Midbrain (tissue), 1 donor: ENCODE measurements around the gene HTR4.
"Not testable (repeated sequence)": the region's sequence is repeated elsewhere in the genome, so short reads cannot be mapped to it uniquely, and the experiment has no call there.

ENCODE experiments used
- DNase-seq: peaks from one replicate; lab custom pipeline; 2025; lab: John Stamatoyannopoulos, UW

Gene HTR4

DNA sequence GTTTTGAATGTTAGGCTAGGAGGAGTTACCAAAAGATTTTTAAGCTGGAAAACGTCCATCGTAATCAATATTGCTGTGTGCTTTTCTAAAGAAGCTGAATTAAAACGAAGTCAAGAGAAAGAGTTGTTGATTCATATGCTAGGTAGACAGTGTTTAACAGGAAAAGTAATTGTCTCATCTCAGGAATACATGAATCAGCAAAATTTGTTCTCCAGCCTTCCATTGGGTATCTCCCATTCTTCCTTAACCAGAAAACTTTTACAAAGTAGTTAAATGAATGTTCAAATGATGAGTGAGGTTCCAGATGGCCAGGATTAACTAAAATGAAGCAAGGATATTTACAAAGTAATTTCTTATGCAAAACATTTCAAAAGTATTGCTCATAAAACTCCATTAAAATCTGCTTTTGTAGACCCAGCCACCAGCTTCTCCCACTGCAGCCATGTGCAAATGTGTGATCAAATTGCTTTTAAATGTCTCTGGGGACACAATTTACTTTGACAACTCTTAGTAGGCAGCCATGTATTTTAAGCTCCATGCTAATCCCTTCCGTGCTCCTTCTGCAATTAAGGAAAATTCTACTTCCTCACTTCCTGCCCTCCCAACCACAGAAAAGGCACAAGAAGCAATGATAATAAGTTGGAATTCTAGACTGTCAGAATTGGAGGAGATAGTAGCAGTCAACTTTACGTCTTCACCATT, 121.2 kb downstream of the HTR4 start:
- no peak for DNase-seq

DNA sequence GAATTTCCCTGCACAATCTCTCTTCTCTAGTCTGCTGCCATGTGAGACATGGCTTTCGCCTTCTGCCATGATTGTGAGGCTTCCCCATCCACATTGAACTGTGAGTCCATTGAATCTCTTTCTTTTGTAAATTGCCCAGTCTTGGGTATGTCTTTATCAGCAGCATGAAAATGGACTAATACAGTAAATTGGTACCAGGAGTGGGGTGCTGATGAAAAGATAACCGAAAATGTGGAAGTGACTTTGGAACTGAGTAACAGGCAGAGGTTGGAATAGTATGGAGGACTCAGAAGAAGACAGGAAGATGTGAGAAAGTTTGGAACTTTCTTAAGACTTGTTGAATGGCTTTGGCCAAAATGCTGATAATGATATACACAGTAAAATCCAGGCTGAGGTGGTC, 124.9 kb downstream of the HTR4 start:
- DNase-seq, result not testable (repeated sequence)

DNA sequence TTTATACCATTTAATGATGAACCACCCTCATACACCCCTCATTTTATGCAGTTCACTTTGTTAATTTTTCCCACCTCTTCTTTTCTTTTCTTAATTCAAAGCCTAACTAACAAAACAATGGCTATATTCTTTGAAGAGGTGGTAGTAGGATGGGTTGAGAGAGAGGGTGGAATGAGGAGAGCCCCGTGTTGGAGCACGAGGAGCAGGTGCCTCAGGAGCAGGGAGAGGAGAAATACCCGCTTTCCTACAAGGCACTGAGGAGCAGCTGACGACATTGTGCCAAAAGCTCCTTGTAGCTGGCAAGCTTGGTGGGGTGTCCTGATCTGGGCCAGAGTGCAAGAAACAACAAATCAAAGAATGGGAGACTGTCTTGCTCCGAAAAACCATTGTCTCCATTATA, 129.6 kb downstream of the HTR4 start:
- DNase-seq, result no peak

DNA sequence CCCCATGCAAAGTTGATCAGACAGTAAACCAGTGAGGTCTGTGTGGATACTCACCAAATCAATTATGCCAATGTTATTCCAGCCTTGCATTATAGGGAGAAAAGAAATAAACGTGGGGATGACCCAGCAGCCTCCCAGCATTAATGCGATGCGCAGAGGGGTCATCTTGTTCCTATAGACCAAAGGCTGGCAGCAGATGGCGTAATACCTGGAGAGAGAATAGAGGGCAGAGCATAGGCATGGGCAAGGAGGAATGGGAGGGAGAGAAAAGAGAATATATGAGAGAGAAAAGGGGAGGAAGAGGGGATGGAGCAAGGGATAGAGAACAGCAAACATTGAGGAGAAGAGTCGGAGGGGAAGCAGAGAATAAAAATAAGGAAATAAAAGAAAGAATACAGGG, 131.2 kb downstream of the HTR4 start:
- DNase-seq, result no peak

DNA sequence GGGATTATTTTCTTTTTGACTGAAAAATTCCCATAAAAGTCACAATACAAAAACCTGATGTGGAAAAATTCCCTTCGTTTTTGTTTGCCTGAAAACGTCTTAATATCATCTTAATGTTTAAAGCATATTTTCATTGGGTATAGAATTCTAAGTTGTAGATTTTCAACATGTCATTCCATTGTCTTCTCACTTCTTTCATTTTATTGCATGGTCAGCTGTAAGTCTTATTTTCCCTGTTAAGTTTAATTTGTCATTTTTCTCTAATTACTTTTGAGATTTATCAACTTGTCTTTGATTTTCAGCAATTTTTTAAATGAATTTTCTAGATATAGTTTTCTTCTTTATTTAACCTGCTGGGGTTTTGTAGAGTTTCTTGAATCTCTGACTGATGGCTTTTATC, 138.9 kb downstream of the HTR4 start:
- no peak for DNase-seq

DNA sequence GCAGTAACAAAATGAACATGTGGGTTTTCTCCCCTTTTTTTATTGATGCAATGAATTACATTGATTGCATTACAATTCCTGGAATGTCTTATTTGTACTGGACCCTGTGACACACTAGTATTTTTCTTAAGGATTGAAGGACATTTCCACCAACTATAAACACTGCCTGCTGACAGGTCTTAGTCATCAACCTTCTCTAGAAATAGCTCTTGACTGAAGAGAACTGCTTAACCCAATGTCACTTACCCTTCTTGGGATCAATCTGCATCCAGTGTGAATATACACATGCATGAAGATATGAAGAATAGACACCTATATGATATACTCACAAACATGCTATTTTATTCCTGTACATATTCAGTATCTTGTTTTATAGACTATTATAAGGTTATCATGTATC, 140.0 kb downstream of the HTR4 start:
- no peak for DNase-seq

DNA sequence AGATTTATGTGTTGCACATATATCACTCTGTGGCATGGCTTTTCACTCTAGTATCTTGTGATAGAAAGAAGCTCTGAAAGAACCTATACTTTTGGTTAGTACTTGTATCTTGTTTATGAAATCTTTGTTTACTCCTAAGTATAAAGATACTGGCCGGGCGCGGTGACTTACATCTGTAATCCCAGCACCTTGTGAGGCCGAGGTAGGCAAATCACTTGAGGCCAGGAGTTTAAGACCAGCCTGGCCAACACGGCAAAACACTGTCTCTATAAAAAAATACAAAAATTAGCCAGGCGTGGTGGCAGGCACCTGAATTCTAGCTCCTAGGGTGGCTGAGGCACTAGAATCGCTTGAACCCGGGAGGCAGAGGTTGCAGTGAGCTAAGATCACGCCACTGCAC, 141.8 kb downstream of the HTR4 start:
- no peak for DNase-seq

DNA sequence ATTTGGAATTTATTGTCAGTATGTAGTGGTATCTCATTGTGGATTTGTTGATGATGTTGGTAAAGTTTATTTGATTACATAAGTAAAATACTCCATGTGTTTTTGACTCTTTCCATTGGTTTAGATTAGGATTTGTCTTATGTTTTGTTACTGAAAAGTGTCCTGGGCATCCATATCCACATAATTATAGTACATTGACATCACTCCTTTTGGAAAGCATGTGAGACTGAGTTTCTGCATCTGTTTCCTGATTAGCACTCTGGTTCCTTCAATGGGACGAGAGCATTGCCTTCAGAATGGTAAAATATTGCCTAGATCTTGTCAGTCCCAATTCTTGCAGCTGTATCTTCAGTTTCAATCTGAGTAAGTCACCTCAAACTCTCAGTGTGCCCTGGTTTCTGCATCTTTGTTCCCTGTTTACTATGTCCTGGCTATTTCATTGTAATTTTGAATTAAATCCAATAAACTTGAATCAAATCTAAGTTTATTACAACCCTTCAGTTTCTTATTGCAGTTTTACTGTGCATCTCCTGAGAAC, 142.4 kb downstream of the HTR4 start:
- DNase-seq, result no peak

DNA sequence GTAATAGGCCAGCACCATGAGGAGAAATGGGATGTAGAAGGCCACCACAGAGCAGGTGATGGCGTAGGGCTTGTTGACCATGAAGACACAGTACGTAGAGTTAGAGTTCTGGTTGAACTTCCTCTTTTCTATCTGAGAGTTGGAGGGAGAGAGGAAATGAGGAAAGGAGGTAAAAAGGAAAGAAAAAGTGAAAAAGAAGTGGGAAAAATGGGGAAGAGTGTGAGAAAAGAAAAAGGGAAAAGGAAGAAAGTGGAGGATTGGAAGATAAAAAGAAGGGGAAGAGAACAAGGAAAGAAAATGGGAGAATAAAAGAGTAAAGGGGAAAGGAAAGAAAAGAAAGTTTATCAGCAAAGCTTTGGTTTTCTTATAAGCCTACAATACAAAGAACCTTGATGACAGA, 144.4 kb downstream of the HTR4 start:
- DNase-seq, result no peak

DNA sequence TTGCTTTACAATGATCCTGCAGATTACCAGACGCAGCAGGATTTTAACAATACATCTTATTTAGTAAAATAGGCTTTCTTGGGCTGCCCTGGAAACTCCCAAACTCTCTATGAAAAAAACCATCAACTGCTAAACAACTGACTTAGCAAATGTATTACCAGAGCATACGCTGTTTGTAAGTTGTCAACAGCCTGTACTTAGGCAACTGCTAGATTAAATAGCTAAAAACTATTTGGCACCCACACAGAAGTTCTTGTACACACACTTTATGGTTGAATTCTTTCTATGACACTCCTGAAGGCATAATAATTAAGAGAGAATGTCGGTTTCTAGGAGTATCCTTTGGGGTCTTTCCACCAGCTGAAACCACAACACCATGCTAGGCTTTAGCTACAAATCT, 146.7 kb downstream of the HTR4 start:
- no peak for DNase-seq

DNA sequence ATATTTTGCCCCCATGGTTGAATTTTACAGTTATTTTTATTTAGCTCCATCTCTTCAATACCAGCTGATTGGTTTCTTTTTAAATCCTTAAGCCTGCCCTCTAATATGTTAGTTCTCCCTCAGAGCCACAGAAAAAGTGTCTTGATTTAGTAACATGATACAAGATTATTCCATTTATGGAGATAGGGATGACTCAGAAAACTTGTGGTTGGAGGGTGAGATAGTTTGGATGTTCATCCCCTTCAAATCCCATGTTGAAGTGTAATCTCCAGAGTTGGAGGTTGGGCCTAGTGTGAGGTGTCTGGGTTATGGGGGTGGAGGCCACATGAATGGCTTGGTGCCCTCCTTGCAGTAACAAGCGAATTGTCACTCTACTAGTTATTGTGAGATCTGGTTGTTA, 154.9 kb downstream of the HTR4 start:
- no peak for DNase-seq

DNA sequence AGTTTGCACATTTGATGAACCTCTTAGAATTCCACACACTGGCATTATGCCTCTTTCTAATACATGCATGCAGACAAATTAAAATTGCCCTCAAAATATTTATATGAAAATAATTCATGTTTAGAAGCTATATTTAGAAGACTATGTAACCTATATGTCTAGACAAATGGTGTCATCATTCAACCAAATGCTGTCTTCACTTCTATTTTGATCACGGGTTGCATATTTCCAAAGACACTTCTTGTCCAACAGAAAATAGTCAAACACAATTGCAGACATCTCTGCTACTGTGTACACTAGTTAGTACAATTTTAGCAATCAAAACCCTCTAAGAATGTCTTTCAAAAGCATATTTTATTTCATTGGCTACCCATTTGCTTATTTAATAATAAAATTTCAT, 156.6 kb downstream of the HTR4 start:
- no peak for DNase-seq

DNA sequence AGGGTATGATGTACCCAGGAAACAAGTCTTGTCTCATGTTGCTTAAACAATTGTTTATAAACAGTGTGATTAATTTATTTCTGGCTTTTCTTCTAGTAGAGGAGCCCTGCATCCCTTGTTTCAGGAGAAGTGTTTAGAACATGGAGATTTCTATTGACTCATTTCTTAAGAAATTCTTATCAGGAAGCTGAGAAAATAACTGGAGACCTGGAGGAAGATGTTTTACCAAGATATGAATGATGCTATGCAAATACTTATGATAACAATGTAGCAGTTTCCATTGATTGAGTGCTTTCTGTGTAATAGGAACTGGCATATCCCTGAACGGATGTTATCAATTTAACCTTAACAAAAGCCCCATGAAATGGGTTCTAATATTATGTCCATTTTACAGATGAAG, 162.0 kb downstream of the HTR4 start:
- no peak for DNase-seq

DNA sequence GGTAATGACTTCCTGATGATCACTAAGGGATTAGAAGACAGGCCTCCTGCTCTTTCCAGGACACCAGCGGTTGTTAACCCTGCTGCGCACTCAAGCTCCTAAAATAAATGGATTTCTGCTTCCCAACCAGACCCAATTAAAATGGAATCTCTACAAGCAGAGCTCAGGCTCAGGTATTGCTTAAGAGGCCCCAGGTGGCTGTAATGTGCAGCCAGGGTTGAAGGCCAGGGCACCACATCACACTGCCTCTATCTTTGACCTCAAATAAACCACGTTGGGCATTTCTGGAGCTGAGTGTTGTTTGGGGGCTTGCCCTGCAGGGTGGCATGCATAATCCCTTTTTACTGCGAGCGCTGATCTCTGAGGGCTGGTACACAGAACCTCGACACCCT, 162.5 kb downstream of the HTR4 start:
- DNase-seq, result no peak

DNA sequence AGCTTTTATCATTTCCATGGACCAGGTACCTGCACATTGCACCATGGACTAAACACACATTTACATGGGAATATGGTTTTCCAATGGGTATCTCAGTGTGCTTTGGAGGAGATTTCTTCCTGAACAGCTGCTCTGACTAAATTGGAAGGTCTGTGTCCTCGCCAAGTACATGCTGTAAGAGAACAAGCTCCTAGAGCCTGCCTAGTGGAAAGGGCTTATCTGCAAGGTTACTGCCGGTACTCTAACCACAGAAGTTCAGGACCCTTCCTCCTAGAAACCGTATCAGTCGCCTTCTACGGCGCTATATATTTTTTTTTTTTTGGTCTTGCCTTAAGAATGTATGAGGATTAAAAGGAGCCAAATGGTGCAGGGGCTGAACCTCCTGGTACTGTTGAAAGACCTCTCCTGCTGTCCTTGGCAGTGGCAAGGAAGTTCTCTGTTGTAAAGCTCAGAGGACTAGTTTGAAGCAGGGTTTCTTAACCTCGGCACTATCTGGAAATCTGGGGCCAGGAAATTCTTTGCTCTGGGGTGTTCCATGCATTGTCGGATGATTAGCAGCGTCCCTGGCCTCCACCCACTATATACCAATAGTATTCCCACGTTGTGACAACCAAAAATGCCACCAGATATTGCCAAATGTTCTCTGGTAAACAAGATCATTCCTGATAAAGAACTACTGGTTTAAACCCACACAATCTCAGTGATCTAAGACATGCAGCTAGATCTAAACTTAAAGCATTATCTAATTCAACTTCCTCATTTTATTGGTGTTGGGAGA, 163.1 kb downstream of the HTR4 start:
- DNase-seq, result no peak

DNA sequence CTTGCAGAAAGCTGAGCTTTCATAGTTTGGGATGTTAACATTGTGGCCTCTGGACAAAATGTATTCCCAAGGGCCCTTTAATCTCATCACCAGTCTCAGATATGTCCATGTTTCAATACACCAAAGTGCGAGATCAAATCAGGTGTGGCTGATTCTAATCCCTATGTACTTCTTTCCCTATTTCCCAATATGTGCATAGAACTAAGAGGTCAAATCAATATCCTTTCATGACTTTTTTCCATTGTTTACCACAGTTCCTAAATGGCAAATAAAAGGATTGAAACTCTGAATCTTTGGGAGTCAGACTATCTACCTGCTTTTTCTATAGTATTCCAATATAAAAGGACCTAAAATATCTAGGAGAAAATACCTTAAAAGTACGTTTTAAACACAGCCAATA, 165.6 kb downstream of the HTR4 start:
- no peak for DNase-seq

DNA sequence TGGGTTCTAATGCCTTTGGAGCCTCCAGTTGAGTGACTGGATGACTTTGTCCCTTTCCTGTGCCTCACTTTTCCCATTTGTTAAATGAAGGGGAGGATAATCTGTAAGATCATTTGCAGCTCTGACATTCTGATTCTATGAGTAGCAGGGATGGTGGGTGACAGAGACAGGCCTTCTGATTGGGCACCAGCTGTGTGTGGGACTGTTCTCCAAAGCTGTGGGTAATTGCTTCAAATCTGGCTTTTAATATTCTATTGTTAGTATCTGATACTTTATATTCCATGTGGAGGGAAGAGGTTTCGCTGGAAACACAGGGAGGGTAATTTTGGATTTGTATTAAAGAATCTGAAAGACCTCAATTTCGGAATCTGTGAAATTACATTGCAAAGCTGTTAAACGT, 167.9 kb downstream of the HTR4 start:
- DNase-seq, result no peak

DNA sequence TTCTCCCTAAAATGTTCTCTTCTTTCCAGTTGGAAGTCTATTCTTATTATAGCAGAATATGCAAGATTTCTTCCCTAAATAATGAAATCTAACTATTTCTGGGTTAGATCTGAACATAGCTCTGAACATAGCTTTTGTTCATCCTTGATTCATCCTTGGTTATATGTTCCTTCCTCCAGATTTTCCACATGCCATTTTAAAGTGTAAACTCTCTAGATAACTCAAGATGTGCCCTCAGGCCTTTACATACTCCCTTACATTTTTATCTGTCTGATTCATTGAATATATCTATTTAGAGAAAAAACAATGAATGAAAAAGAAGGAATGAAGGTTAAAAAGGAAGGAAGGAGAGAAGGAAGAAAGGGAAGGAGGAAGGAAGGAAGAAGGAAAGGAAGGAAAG, 169.7 kb downstream of the HTR4 start:
- DNase-seq, result no peak

DNA sequence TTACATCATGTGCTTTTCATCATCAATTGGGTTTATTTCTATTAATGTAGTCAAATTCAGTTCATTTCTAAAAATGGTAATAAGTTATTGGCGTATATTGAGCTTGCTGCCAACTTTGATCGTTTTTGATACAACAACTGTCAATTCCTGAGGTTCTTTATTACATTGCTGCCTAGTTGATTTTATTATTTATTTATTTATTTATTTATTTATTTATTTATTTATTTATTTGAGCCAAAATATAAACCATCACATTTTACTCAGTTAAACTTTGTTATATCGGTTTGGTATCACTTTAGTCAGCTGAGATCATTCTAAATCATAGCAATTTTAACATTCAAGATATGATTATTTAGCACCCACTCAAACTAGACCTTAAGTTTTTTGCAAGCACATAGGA, 170.6 kb downstream of the HTR4 start:
- no peak for DNase-seq

DNA sequence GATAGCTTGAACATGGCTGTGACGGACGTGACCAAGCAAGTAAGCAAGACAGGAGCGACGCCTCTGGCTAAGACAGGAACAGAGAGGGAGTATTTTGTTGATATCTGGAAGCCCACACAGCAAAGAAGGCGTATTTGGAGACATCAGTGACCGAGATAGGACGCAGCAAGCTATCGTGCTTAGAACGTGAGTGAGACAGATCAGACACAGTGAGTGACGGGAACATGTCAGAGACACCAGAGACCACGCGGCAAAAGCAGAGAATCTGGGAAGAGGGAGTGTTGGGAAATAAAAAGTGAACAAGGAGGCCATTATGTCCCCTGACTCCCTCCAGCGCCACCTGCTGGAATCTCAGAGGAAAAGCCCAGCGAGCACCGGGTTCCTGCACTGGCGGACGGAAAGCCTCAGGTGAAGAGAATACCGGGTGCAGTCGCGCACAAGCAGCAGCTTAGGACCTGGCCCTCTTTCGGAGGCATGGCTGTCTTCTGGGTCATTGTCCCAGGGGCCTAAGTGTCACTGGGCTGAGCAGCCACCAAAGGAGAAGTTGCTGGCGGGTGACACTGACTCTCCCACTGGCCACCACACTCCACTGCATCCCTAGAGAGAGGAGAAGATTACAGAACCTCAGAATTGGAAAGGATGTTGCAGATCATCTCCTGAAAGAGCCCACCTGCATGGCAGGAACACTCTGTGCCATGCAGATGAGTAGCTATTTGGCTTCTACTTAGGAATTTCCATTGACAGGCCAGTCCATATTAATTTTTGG, 171.4 kb downstream of the HTR4 start:
- DNase-seq, result peak; percentile 9

DNA sequence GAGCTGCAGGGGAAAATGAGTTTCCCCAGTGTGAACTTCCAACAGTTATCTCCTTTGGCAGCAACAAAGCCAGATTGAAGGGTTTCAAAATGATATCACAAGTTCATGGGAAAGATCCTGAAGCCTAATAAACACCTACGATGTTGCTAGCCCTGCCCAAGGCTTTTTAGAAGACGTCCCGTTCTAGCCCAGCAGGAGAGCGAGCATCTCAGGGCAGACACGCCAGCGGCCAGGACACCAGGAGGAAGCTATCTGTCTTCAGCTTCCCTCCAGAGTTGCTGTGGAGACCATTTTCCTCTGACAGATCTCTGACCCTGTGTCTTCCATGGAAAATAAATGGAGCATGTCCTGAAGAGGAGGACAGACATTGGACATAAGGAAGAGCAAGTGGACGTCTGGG, 172.1 kb downstream of the HTR4 start:
- no peak for DNase-seq

DNA sequence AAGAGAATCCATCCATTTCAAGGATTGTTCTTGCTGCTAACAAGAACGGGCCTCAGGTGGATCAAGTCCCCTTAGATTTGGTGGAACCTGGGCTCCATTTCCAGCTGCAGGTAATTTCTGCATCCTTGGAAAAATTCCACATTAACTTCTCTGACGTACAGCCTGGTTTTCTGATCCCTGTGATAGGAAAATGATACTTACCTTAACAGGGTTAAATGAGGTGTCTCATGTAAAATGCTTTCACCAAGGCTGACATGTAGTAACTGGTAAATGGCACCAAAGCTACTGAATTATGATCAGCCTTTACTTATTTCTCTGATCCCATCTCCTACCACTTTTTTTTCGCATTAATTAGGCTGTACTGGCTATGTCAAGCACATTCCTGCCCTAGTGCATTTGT, 176.9 kb downstream of the HTR4 start:
- no peak for DNase-seq

DNA sequence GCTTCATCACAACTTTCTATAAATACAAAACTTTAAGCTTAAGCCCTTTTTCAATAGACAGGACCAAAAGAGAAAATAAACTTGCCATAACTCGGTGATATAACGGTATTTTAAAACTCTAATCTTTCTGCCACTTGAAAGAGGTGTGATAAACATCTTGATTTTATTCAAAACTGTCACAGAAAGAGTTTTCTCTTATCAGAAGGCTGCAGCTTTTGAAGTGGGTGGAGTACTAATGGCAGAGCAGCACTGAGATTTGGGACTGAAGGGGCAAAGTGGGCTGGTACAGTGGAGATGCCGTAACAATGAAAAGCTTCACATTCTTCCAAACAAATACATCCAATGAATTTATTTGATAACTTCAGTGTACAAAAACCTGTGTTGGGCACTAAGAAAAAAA, 178.0 kb downstream of the HTR4 start:
- no peak for DNase-seq
